HG03457 (cell line): Measurements from ENCODE around the gene CCR6.

Source experiments
- ATAC-seq: cut with Tn5 transposase; IDR thresholded peaks from one replicate; pipeline ENCODE4 v1.9.1; 2021; ENCODE audit warnings: moderate number of reproducible peaks; ENCODE audit not compliant: unreplicated experiment

The CCR6 gene

GRCh38 chr6:167118839-167119238, 4.1 kb upstream of the CCR6 start:
- no peak for ATAC-seq

GRCh38 chr6:167119670-167120582, 3.0 kb upstream of the CCR6 start:
- ATAC-seq, result no peak

- no peak for ATAC-seq
Observed at GRCh38 chr6:167120583-167120903, 2.4 kb upstream of the CCR6 start.

GRCh38 chr6:167121335-167121841, 1.5 kb upstream of the CCR6 start:
- ATAC-seq, result no peak

- ATAC-seq, result no peak
Observed at GRCh38 chr6:167122041-167122826, 662 bp upstream of the CCR6 start.

- ATAC-seq, result no peak
Observed at GRCh38 chr6:167124753-167125152, 1.9 kb downstream of the CCR6 start.

GRCh38 chr6:167125410-167125809, 2.5 kb downstream of the CCR6 start:
- no peak for ATAC-seq

GRCh38 chr6:167125855-167126349, 3.0 kb downstream of the CCR6 start:
- no peak for ATAC-seq

- no peak for ATAC-seq
Observed at GRCh38 chr6:167127785-167128531, 5.1 kb downstream of the CCR6 start.

- ATAC-seq, result no peak
Observed at GRCh38 chr6:167129159-167129558, 6.3 kb downstream of the CCR6 start.

- no peak for ATAC-seq
Observed at GRCh38 chr6:167129562-167129961, 6.7 kb downstream of the CCR6 start.

GRCh38 chr6:167130008-167130677, 7.2 kb downstream of the CCR6 start:
- ATAC-seq, result no peak

GRCh38 chr6:167130712-167131684, 8.1 kb downstream of the CCR6 start:
- ATAC-seq, result no peak

GRCh38 chr6:167134448-167135328, 11.8 kb downstream of the CCR6 start:
- ATAC-seq, result no peak

GRCh38 chr6:167136376-167136775, 13.5 kb downstream of the CCR6 start:
- ATAC-seq, result no peak

GRCh38 chr6:167137081-167137480, 14.2 kb downstream of the CCR6 start:
- no peak for ATAC-seq

- ATAC-seq, result no peak
Observed at GRCh38 chr6:167137881-167138280, 15.0 kb downstream of the CCR6 start.

- ATAC-seq, result no peak
Observed at GRCh38 chr6:167139761-167140160, 16.9 kb downstream of the CCR6 start.
